Fibroblast of villous mesenchyme (primary cell): ENCODE measurements around the gene NKIRAS2. TPM values are rescaled to one million over a fixed set of nuclear protein-coding genes. Genes with fewer than 3 reads are reported as not detected.

Experiments used
- DNase-seq: peaks from one replicate; pipeline ENCODE4 v3.0.0-alpha.2; 2010; ENCODE audit warnings: low read depth
- H3K4me3 ChIP-seq: 2 replicates; pipeline ENCODE4 v1.5.1; 2011; ENCODE audit warnings: low read depth, mild to moderate bottlenecking, low read length
- CTCF ChIP-seq: IDR thresholded peaks from 2 replicates; pipeline ENCODE4 v1.5.1; 2012; ENCODE audit warnings: low read depth, mild to moderate bottlenecking, low read length; ENCODE audit not compliant: insufficient read depth
- total RNA-seq: library from RNA; depleted of rRNA; stranded (reverse); fragments of >200 nt; gene quantifications from 2 replicates; pipeline ENCODE4 v1.2.3, GENCODE V29; 2012

The NKIRAS2 gene
- total RNA-seq, 1 donor = 35.8 TPM

- DNase-seq = no peak
- H3K4me3 ChIP-seq = no peak overlapping the region
- TF ChIP-seq CTCF = no peak
These were observed 21.4 kb upstream of the NKIRAS2 start for GRCh38 chr17:41998497-41998896.

GRCh38 chr17:42000413-42001133 lies 19.3 kb upstream of the NKIRAS2 start:
- TF ChIP-seq CTCF = no peak
- H3K4me3 ChIP-seq = no peak overlapping the region
- DNase-seq = no peak

- TF ChIP-seq CTCF = no peak
- no peak for DNase-seq
- no peak overlapping the region for H3K4me3 ChIP-seq
These were observed 18.2 kb upstream of the NKIRAS2 start for GRCh38 chr17:42001729-42002128.

- H3K4me3 ChIP-seq = no peak overlapping the region
- DNase-seq = no peak
- no peak for TF ChIP-seq CTCF
These were observed 17.6 kb upstream of the NKIRAS2 start for GRCh38 chr17:42002175-42002791.

- no peak for TF ChIP-seq CTCF
- DNase-seq = peak; percentile 52
- no peak overlapping the region for H3K4me3 ChIP-seq
These were observed 17.0 kb upstream of the NKIRAS2 start for GRCh38 chr17:42002792-42003301.

GRCh38 chr17:42005166-42005565 lies 14.7 kb upstream of the NKIRAS2 start:
- DNase-seq = peak; percentile 77
- TF ChIP-seq CTCF = no peak
- H3K4me3 ChIP-seq = no peak overlapping the region
